ENCODE results near the gene DTNBP1.

Gene DTNBP1

DNA sequence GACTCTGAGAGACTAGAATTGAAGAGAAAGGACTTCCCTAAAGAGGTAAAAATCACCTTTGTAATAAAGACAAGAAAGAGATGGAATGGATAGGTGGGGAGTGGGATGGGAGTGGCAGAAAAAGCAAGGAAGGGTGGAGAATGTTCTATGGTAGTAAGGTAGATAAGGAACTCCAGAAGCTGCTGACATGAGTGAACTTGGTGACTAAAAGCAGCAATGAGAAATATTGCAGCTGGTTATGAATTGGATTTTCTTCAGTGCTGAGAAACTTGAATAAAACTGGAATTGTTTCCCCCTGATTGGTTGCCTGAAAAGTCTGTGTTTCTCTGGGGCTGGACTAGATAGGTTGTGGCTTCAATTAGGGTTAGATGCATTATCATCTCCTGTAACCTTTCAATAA lies 15.7 kb upstream of the DTNBP1 start:
- TF ChIP-seq, protein P1, sequence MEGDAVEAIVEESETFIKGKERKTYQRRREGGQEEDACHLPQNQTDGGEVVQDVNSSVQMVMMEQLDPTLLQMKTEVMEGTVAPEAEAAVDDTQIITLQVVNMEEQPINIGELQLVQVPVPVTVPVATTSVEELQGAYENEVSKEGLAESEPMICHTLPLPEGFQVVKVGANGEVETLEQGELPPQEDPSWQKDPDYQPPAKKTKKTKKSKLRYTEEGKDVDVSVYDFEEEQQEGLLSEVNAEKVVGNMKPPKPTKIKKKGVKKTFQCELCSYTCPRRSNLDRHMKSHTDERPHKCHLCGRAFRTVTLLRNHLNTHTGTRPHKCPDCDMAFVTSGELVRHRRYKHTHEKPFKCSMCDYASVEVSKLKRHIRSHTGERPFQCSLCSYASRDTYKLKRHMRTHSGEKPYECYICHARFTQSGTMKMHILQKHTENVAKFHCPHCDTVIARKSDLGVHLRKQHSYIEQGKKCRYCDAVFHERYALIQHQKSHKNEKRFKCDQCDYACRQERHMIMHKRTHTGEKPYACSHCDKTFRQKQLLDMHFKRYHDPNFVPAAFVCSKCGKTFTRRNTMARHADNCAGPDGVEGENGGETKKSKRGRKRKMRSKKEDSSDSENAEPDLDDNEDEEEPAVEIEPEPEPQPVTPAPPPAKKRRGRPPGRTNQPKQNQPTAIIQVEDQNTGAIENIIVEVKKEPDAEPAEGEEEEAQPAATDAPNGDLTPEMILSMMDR (IDR thresholded peaks at IDR 0.05; ENCODE audit: extremely low read depth, insufficient read depth, missing control alignments) = no peak
- DNase-seq (ENCODE audit: low spot score) = no peak
- in situ Hi-C loops (cut with MboI; ENCODE audit: low pct_unique_long_range_greater_than_20kb, low sequenced_read_pairs, unreplicated experiment) = no loop called here

DNA sequence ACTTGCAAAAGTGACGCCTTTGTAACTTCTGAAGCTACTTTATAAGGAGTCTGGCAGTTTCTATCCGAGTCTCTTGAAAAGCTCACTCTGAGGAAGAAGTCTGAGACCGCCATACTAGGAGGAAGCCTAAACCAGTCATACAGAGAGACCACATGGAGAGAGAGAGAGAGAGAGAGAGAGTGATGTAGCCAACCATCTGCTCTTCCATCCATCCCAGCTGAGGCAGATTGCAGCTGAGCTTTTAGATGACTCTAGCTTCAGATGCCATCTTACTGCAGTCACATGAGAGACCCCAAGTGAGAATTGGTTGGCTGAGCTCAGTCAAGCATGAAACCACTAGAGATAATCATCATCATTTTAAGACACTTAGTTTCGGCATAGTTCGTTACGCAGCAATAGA lies 15.0 kb upstream of the DTNBP1 start:
- TF ChIP-seq, protein P1 (IDR thresholded peaks at IDR 0.05; ENCODE audit: extremely low read depth, insufficient read depth, missing control alignments) = no peak
- in situ Hi-C loops (cut with MboI; ENCODE audit: low pct_unique_long_range_greater_than_20kb, low sequenced_read_pairs, unreplicated experiment) = no loop called here
- DNase-seq (ENCODE audit: low spot score) = no peak

DNA sequence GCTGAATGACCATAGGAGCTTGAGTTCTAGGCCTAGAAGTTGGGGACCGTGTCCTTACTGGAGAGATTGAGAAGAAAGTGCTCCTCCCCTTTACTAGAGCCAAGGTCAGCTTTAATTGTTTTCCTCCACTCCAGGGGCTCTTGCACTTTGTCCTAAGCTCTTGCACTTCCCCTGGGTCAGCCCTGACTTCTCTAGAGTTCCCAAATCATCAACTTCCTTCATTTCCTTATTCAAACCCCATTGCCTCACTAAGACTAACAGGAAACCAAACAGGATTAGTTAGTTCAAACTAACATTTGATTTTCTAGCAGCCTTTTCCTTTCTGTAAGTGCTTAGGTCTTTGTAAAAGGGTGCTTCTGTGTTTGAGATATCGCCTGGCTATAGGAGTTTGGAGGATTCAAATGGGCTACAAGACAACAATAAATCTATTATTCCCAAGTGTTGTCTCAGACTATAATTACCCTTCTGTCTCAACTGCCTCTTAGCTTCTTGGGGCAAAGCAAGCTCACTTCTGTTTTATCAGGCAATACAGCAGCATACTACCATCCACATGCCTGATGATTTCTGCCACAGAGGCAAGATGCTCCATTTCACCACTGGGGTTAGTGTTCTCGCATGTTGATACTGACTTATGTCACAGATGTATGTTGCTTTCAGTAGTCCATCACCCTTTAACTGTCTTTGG lies 12.8 kb upstream of the DTNBP1 start:
- in situ Hi-C loops (cut with MboI; ENCODE audit: low pct_unique_long_range_greater_than_20kb, low sequenced_read_pairs, unreplicated experiment) = no loop called here
- no peak for DNase-seq (ENCODE audit: low spot score)
- TF ChIP-seq, protein P1 (IDR thresholded peaks at IDR 0.05; ENCODE audit: extremely low read depth, insufficient read depth, missing control alignments) = no peak

DNA sequence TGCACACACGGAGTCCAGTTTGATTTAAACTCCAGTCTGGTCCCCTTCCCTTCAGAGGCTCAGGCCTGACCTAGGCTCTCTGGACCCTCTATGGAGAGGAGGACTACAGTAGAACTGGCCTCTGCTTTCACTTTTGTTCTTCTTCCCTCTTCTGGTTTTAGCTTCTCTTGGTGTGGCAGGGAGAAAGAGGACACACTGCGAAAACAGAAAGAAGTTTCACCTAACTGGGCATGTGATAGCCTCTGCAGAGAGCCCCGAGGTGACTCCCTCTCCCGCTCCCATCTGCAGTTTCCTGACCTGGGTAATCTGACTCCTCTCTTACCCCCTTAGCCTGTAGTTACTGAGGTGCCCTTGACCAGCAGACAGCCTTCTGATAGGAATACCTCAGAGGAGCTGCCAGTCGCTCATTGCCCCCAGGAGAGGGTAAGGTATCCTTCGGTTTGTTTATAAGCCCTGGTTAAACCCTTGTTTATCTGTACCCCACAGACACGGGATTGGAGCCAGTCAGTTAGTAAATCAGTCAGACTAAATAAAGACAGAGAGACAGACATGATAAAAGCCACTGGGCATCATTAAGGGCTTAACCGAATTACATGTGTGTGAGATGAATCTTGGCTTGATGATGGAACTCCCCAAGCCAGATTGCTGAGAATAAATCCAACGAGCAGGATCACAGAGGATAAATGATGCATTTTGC lies 12.0 kb upstream of the DTNBP1 start:
- in situ Hi-C loops (cut with MboI; ENCODE audit: low pct_unique_long_range_greater_than_20kb, low sequenced_read_pairs, unreplicated experiment) = no loop called here
- no peak for DNase-seq (ENCODE audit: low spot score)
- TF ChIP-seq, protein P1 (IDR thresholded peaks at IDR 0.05; ENCODE audit: extremely low read depth, insufficient read depth, missing control alignments) = no peak

DNA sequence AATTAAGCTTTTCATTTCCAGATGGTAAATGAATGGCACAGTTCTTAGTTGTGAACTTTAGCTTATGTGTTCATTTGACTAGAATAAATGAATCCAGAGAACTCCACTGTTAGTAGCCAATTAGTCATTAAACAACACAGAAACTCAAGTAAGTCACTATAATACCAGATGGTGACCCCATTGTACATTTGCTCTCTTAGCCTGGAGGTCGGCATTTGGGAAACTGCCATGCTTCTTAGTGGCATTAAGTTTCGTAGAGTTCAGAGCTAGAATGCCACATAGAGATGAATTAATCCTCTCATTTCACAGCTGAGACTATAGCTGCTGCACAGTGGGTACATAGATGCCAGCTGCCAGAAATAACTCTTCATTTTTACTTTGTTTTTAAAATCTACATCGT lies 10.8 kb upstream of the DTNBP1 start:
- in situ Hi-C loops (cut with MboI; ENCODE audit: low pct_unique_long_range_greater_than_20kb, low sequenced_read_pairs, unreplicated experiment) = no loop called here
- DNase-seq (ENCODE audit: low spot score) = no peak
- TF ChIP-seq, protein P1 (IDR thresholded peaks at IDR 0.05; ENCODE audit: extremely low read depth, insufficient read depth, missing control alignments) = no peak

DNA sequence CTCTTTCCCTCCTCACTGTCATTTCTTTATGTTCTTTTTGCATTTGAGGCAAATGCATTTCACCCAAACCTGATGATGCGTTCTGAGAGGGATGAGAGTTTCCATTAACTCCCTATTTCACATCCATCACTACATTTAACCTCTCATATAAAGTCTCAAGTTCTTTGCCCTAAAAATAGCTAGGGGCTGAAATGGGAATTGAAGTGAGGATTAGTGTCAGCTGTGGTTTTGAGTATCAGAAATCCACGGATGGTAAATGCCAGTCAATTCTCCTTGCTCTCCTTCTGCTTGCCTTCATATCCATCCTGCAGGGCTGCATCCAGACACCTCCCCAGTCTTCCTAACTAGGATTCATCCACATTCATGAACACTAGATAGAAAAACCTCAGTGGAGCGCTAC lies 10.0 kb upstream of the DTNBP1 start:
- in situ Hi-C loops (cut with MboI; ENCODE audit: low pct_unique_long_range_greater_than_20kb, low sequenced_read_pairs, unreplicated experiment) = no loop called here
- TF ChIP-seq, protein P1 (IDR thresholded peaks at IDR 0.05; ENCODE audit: extremely low read depth, insufficient read depth, missing control alignments) = no peak

More for the DNA sequence above, 10.0 kb upstream of the DTNBP1 start:
- DNase-seq (ENCODE audit: low spot score) = no peak

Data from GM13977 (cell line).